Esophagus muscularis mucosa (tissue), 4 donors: ENCODE measurements around the gene ALDH1A2.

Source experiments
- CTCF ChIP-seq, 3 experiments: fragments of 200-600 bp in 2 of 3; fragments of 450-650 bp in 1 of 3; sonication (generic) in 2 of 3; IDR thresholded peaks; one replicate each; pipeline ENCODE4 v1.5.1; 2017 to 2019; ENCODE audit warnings: antibody characterized with exemption in 3 of 3, mild to moderate bottlenecking in 2 of 3, moderate library complexity in 1 of 3
- EP300 ChIP-seq: sonication (generic); formaldehyde crosslinking; IDR thresholded peaks from one replicate; pipeline ENCODE4 v1.6.1; 2017; ENCODE audit warnings: antibody characterized with exemption
- POLR2AphosphoS5 ChIP-seq, 2 donors: sonication (generic); formaldehyde crosslinking; IDR thresholded peaks; one replicate each; pipeline ENCODE4 v1.6.1; 2017; ENCODE audit warnings: antibody characterized with exemption in 2 of 2

- no peak for TF ChIP-seq CTCF (IDR thresholded peaks at IDR 0.05)
- TF ChIP-seq POLR2AphosphoS5 (IDR thresholded peaks at IDR 0.05) = no peak
- TF ChIP-seq EP300 = no peak
Measured at GRCh38 chr15:58074452-58074851, 8.9 kb upstream of the ALDH1A2 start.
